Nephron (organoid): ENCODE results near the gene ANAPC4.

ENCODE experiments used
- H3K27ac Mint-ChIP-seq, 3 experiments: 2 replicates each; pipeline ENCODE4 v1.8.0; 2020; ENCODE audit warnings: mixed read lengths in 3 of 3, mild to moderate bottlenecking in 2 of 3, moderate library complexity in 1 of 3
- H3K27me3 Mint-ChIP-seq: 2 replicates; pipeline ENCODE4 v1.8.0; 2021; ENCODE audit warnings: low read depth, mild to moderate bottlenecking, moderate library complexity, mixed read lengths
- H3K36me3 Mint-ChIP-seq: 2 replicates; pipeline ENCODE4 v1.8.0; 2020; ENCODE audit warnings: low read depth, mixed read lengths
- H3K4me1 Mint-ChIP-seq: 2 replicates; pipeline ENCODE4 v1.8.0; 2020; ENCODE audit warnings: mixed read lengths
- H3K4me3 Mint-ChIP-seq, 3 experiments: 2 replicates each; pipeline ENCODE4 v1.8.0; 2020; ENCODE audit warnings: mild to moderate bottlenecking in 3 of 3, mixed read lengths in 3 of 3, moderate library complexity in 2 of 3
- H3K9me3 Mint-ChIP-seq: 2 replicates; pipeline ENCODE4 v1.8.0; 2020; ENCODE audit warnings: mixed read lengths
- CTCF ChIP-seq, 3 experiments: fragments of 200-600 bp; sonication (generic); IDR thresholded peaks; one replicate each; pipeline ENCODE4 v1.5.0; 2021; ENCODE audit warnings: antibody characterized with exemption in 3 of 3; ENCODE audit not compliant: unreplicated experiment in 3 of 3

Gene ANAPC4

DNA sequence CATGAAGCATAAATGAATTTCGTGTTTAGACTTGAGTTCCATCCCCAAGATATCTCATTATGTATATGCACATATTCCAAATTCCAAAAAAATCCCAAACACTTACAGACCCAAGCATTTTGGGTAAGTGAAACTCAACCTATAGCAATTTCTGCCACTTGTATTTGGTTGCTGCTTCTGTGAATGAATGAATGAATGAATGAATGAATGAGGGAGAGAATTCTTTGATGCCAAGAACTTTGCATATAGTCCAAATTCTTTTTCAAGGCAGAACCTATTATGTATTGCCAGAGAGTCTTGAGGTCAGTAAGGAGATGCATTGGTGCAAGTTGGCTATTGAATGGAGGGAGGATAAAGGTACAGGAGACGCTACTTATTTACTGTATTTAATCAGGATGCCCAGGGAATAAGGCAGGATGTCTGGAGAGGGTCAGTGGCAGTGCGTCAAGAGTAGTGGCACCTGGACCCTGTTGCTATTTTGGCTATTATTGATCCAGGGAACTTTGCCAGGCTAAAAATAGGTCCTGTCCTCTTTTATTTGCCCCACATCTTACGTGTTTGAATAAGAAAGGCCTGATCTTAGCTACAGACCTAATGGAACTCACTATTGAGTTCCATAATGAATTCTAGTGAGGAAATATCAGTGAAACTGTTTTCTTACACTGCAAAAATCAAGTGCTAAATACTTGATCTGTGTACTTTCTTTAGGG lies 33.9 kb downstream of the ANAPC4 start:
- Mint-ChIP-seq H3K4me1 (no peaks in the 10 kb centered on the region), H3K4me3 (no peak overlapping the region), H3K9me3 (no peaks in the 10 kb centered on the region), H3K27me3 (no peaks in the 10 kb centered on the region), H3K36me3 (peaks cover 60% of the 10 kb centered on the region), H3K27ac (no peak overlapping the region)
- no peak for TF ChIP-seq CTCF (IDR thresholded peaks at IDR 0.05; ENCODE audit: unreplicated experiment in 3 of 3)

DNA sequence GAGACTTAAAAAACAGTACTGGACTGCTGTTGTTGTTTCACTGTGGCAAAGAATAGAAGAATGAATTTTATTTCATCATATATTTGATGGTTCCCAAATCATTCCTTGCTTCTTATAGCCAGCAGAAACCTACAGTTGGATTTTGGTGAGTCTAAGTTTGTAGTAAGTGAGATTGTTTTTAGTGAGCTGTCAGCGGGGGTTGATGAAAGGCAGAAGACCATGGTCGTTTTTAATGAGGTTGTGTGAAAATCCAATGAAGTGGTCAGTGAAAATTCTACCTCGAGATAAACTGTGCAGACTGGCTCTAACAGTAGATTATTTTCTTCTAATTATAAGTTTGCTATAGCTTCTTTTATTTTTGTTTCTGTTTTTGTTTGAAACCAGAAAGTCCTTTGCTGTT lies 36.2 kb downstream of the ANAPC4 start:
- Mint-ChIP-seq H3K36me3 (peaks cover 51% of the 10 kb centered on the region), H3K27ac (no peak overlapping the region), H3K4me1 (no peaks in the 10 kb centered on the region), H3K9me3 (no peaks in the 10 kb centered on the region), H3K4me3 (no peak overlapping the region), H3K27me3 (no peaks in the 10 kb centered on the region)
- TF ChIP-seq CTCF (IDR thresholded peaks at IDR 0.05; ENCODE audit: unreplicated experiment in 3 of 3), result no peak

DNA sequence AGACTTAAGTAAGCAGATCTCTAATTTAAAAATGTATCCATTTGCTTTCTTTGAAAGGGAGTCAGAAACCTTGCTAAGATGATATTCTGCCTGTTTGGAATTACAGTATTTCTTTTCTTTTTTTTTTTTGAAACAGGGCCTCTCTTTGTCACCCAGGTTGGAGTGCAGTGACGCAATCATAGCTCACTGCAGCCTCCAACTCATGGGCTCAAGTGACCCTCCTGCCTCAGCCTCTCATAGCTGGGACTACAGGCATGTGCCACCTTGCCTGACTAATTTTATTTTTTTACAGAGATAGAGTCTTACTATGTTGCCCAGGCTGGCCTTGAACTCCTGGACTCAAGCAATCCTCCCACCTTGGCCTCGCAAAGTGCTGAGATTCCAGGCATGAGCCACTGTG lies 40.0 kb downstream of the ANAPC4 start:
- no peak overlapping the region for H3K27ac Mint-ChIP-seq
- H3K4me1 Mint-ChIP-seq, result no peaks in the 10 kb centered on the region
- H3K4me3 Mint-ChIP-seq, result no peak overlapping the region
- H3K9me3 Mint-ChIP-seq, result no peaks in the 10 kb centered on the region
- no peaks in the 10 kb centered on the region for H3K27me3 Mint-ChIP-seq
- TF ChIP-seq CTCF (IDR thresholded peaks at IDR 0.05; ENCODE audit: unreplicated experiment in 3 of 3), result no peak
- peaks cover 36% of the 10 kb centered on the region for H3K36me3 Mint-ChIP-seq

DNA sequence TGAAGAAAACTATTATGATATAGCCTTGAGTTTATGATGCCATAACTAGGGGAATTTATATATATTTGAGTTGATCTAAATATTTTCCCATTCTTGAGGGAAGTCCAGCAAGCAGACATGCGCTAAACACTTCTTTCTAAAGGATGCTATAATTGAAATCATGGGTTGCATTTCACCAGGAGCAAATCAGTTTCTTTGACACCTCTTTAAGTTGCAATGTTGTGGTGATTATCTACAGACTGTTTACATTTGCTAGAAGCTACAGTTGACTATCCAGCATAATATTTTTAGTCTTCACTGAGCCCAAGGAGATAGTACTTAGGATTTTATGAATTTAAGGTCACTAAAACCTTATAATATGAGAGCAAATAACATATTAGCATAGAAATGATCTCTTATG lies 43.9 kb downstream of the ANAPC4 start:
- no peak overlapping the region for H3K4me3 Mint-ChIP-seq
- peaks cover 4% of the 10 kb centered on the region for H3K27me3 Mint-ChIP-seq
- TF ChIP-seq CTCF (IDR thresholded peaks at IDR 0.05; ENCODE audit: unreplicated experiment in 3 of 3), result no peak

GRCh38 chr4:25421816-25422525 lies 44.9 kb downstream of the ANAPC4 start:
- no peak overlapping the region for H3K27ac Mint-ChIP-seq
- H3K27me3 Mint-ChIP-seq, result peaks cover 4% of the 10 kb centered on the region
- no peak overlapping the region for H3K4me3 Mint-ChIP-seq
- H3K4me1 Mint-ChIP-seq, result peaks cover 5% of the 10 kb centered on the region
- TF ChIP-seq CTCF (IDR thresholded peaks at IDR 0.05; ENCODE audit: unreplicated experiment in 3 of 3), result no peak
- H3K9me3 Mint-ChIP-seq, result no peaks in the 10 kb centered on the region
- peaks cover 17% of the 10 kb centered on the region for H3K36me3 Mint-ChIP-seq

More for the DNA sequence above, 43.9 kb downstream of the ANAPC4 start:
- Mint-ChIP-seq H3K36me3 (peaks cover 17% of the 10 kb centered on the region), H3K9me3 (no peaks in the 10 kb centered on the region), H3K27ac (no peak overlapping the region), H3K4me1 (peaks cover 5% of the 10 kb centered on the region)

GRCh38 chr4:25423548-25423947 lies 46.5 kb downstream of the ANAPC4 start:
- Mint-ChIP-seq H3K27ac (no peak overlapping the region), H3K9me3 (no peaks in the 10 kb centered on the region)
- TF ChIP-seq CTCF (IDR thresholded peaks at IDR 0.05; ENCODE audit: unreplicated experiment in 3 of 3), result no peak

More at GRCh38 chr4:25423548-25423947, 46.5 kb downstream of the ANAPC4 start:
- H3K4me1 Mint-ChIP-seq, result peaks cover 5% of the 10 kb centered on the region
- no peak overlapping the region for H3K4me3 Mint-ChIP-seq
- peaks cover 4% of the 10 kb centered on the region for H3K27me3 Mint-ChIP-seq
- peaks cover 8% of the 10 kb centered on the region for H3K36me3 Mint-ChIP-seq
